HEK293 (cell line): ENCODE results near the gene CIITA.

Experiments
- CTCF ChIA-PET: fragments of 350-600 bp; formaldehyde crosslinking; extraction: SDS; loops from one replicate; lab custom pipeline; 2021; ENCODE audit warnings: antibody characterized with exemption; lab: Yijun Ruan, JAX
- POLR2A ChIA-PET: fragments of 300-600 bp; formaldehyde crosslinking; extraction: SDS; loops from one replicate; lab custom pipeline; 2020; ENCODE audit warnings: antibody characterized with exemption, inconsistent platforms; lab: Yijun Ruan, JAX
- H3K27ac ChIP-seq: fragments of 200-500 bp; sonication (Bioruptor generic); 2 replicates; pipeline ENCODE4 v1.5.1; 2014; ENCODE audit warnings: low read depth, low read length, control low read depth, inconsistent platforms; ENCODE audit errors: extremely low read depth
- H3K36me3 ChIP-seq, 2 experiments: fragments of 200-500 bp in 1 of 2; sonication (Bioruptor generic) in 1 of 2; 1 replicate in 1 of 2; 2 replicates in 1 of 2; pipeline ENCODE4 v1.5.1; 2014 to 2017; ENCODE audit warnings: inconsistent platforms in 2 of 2, low read length in 2 of 2; ENCODE audit not compliant: control insufficient read depth in 2 of 2, insufficient read depth in 1 of 2
- H3K4me1 ChIP-seq: fragments of 200-500 bp; sonication (Bioruptor generic); 2 replicates; pipeline ENCODE4 v1.5.1; 2014; ENCODE audit warnings: mild to moderate bottlenecking, low read length, inconsistent platforms; ENCODE audit not compliant: control insufficient read depth, insufficient read depth
- H3K4me3 ChIP-seq: 2 replicates; pipeline ENCODE4 v1.5.1; 2011; ENCODE audit warnings: low read depth, mild to moderate bottlenecking, control low read depth, low read length, moderate library complexity
- H3K9me3 ChIP-seq: fragments of 200-500 bp; sonication (Bioruptor generic); 2 replicates; pipeline ENCODE4 v1.5.1; 2014; ENCODE audit warnings: low read depth, low read length, inconsistent platforms; ENCODE audit not compliant: control insufficient read depth, insufficient read depth
- GLIS1 ChIP-seq: fragments of 450-650 bp; formaldehyde crosslinking; IDR thresholded peaks from 2 replicates; pipeline ENCODE4 v1.5.1; 2016; ENCODE audit warnings: missing biosample characterization, missing genetic modification characterization
- PRDM10 ChIP-seq: fragments of 450-650 bp; formaldehyde crosslinking; IDR thresholded peaks from 2 replicates; pipeline ENCODE4 v1.5.1; 2016; ENCODE audit warnings: missing biosample characterization, missing genetic modification characterization
- YY1 ChIP-seq: fragments of 450-650 bp; formaldehyde crosslinking; IDR thresholded peaks from 2 replicates; pipeline ENCODE4 v1.5.1; 2018; ENCODE audit warnings: missing biosample characterization, missing genetic modification characterization
- ZFP69B ChIP-seq: fragments of 450-650 bp; formaldehyde crosslinking; IDR thresholded peaks from 2 replicates; pipeline ENCODE4 v1.5.1; 2016; ENCODE audit warnings: missing biosample characterization, missing genetic modification characterization
- ZNF114 ChIP-seq: fragments of 450-650 bp; formaldehyde crosslinking; IDR thresholded peaks from 2 replicates; pipeline ENCODE4 v1.5.0; 2017; ENCODE audit warnings: missing biosample characterization, missing genetic modification characterization
- ZNF121 ChIP-seq: fragments of 450-650 bp; formaldehyde crosslinking; IDR thresholded peaks from 2 replicates; pipeline ENCODE4 v1.5.1; 2016; ENCODE audit warnings: missing biosample characterization, missing genetic modification characterization
- ZNF140 ChIP-seq: fragments of 450-650 bp; formaldehyde crosslinking; IDR thresholded peaks from 2 replicates; pipeline ENCODE4 v1.5.1; 2016; ENCODE audit warnings: missing biosample characterization, missing genetic modification characterization
- ZNF169 ChIP-seq: fragments of 450-650 bp; formaldehyde crosslinking; IDR thresholded peaks from 2 replicates; pipeline ENCODE4 v1.5.1; 2016; ENCODE audit warnings: missing biosample characterization, missing genetic modification characterization
- ZNF211 ChIP-seq: fragments of 450-650 bp; formaldehyde crosslinking; IDR thresholded peaks from 2 replicates; pipeline ENCODE4 v1.5.1; 2016; ENCODE audit warnings: low read depth, missing biosample characterization, missing genetic modification characterization
- ZNF214 ChIP-seq: fragments of 450-650 bp; formaldehyde crosslinking; IDR thresholded peaks from 2 replicates; pipeline ENCODE4 v1.5.1; 2017; ENCODE audit warnings: missing biosample characterization, mild to moderate bottlenecking, missing genetic modification characterization, borderline replicate concordance
- ZNF23 ChIP-seq: fragments of 450-650 bp; formaldehyde crosslinking; IDR thresholded peaks from 2 replicates; pipeline ENCODE4 v1.5.1; 2016; ENCODE audit warnings: missing biosample characterization, missing genetic modification characterization, borderline replicate concordance
- ZNF416 ChIP-seq: fragments of 450-650 bp; formaldehyde crosslinking; IDR thresholded peaks from 2 replicates; pipeline ENCODE4 v1.5.1; 2016; ENCODE audit warnings: missing biosample characterization, missing genetic modification characterization
- ZNF426 ChIP-seq: fragments of 450-650 bp; formaldehyde crosslinking; IDR thresholded peaks from 2 replicates; pipeline ENCODE4 v1.5.1; 2017; ENCODE audit warnings: missing biosample characterization, missing genetic modification characterization, mild to moderate bottlenecking, inconsistent platforms, moderate library complexity
- ZNF433 ChIP-seq: fragments of 450-650 bp; formaldehyde crosslinking; IDR thresholded peaks from 2 replicates; pipeline ENCODE4 v1.5.1; 2016; ENCODE audit warnings: missing biosample characterization, missing genetic modification characterization, low read depth
- ZNF514 ChIP-seq: fragments of 450-650 bp; formaldehyde crosslinking; IDR thresholded peaks from 2 replicates; pipeline ENCODE4 v1.5.1; 2016; ENCODE audit warnings: missing biosample characterization, missing genetic modification characterization
- ZNF521 ChIP-seq: fragments of 450-650 bp; formaldehyde crosslinking; IDR thresholded peaks from 2 replicates; pipeline ENCODE4 v1.5.1; 2017; ENCODE audit warnings: missing biosample characterization, mild to moderate bottlenecking, missing genetic modification characterization
- ZNF549 ChIP-seq: fragments of 450-650 bp; IDR thresholded peaks from 2 replicates; pipeline ENCODE4 v1.5.1; 2018; ENCODE audit warnings: missing biosample characterization, missing genetic modification characterization, mild to moderate bottlenecking, inconsistent platforms, moderate library complexity
- ZNF561 ChIP-seq: fragments of 450-650 bp; IDR thresholded peaks from 2 replicates; pipeline ENCODE4 v1.5.1; 2018; ENCODE audit warnings: missing biosample characterization, missing genetic modification characterization, borderline replicate concordance
- ZNF600 ChIP-seq: fragments of 450-650 bp; formaldehyde crosslinking; IDR thresholded peaks from 2 replicates; pipeline ENCODE4 v1.5.1; 2016; ENCODE audit warnings: missing biosample characterization, missing genetic modification characterization
- ZNF654 ChIP-seq: fragments of 450-650 bp; formaldehyde crosslinking; IDR thresholded peaks from 2 replicates; pipeline ENCODE4 v1.5.1; 2016; ENCODE audit warnings: low read depth, missing biosample characterization, missing genetic modification characterization
- ZSCAN23 ChIP-seq: fragments of 450-650 bp; formaldehyde crosslinking; IDR thresholded peaks from 2 replicates; pipeline ENCODE4 v1.5.1; 2016; ENCODE audit warnings: missing biosample characterization, missing genetic modification characterization
- ZSCAN5A ChIP-seq: fragments of 450-650 bp; formaldehyde crosslinking; IDR thresholded peaks from 2 replicates; pipeline ENCODE4 v1.5.1; 2016; ENCODE audit warnings: missing biosample characterization, missing genetic modification characterization
- TF ChIP-seq, protein P1 (sequence below): fragments of 450-650 bp; IDR thresholded peaks from 2 replicates; pipeline ENCODE4 v1.5.1; 2018; ENCODE audit warnings: missing biosample characterization, mild to moderate bottlenecking, missing genetic modification characterization
- TF ChIP-seq, protein P2 (sequence below): fragments of 450-650 bp; formaldehyde crosslinking; IDR thresholded peaks from 2 replicates; pipeline ENCODE4 v1.5.1; 2016; ENCODE audit warnings: missing biosample characterization, missing genetic modification characterization

The CIITA gene

DNA sequence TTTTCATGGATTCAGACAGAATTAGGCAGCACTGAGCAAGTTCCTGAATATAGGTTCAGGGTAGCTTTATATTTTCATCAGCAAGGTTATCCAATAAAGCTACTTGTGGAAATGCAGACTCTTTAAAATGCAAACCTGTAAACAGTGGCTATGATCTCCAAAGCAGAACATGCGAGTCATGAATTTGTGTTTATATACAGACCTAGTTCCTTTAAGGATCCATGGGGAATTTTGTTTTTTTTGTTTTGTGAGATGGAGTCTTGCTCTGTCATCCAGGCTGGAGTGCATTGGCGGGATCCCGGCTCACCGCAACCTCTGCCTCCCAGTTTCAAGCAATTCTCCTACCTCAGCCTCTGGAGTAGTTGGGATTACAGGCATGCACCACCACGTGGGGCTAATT, 82.2 kb downstream of the CIITA start:
- H3K4me1 ChIP-seq, result peaks cover 7% of the 10 kb centered on the region
- H3K9me3 ChIP-seq, result no peaks in the 10 kb centered on the region
- H3K4me3 ChIP-seq, result no peak overlapping the region
- H3K27ac ChIP-seq, result no peak overlapping the region
- H3K36me3 ChIP-seq, result peaks cover 0 to 20% of the 10 kb centered on the region in 2 experiments; a peak in 2 of 3 replicates
- POLR2A ChIA-PET, result no interaction called here
- TF ChIP-seq ZNF521 (tag by site-specific recombination), result no peak
- no peak for TF ChIP-seq YY1 (tag by site-specific recombination)
- no peak for TF ChIP-seq PRDM10 (tag by site-specific recombination)
- TF ChIP-seq ZNF114 (tag by site-specific recombination), result no peak
- no peak for TF ChIP-seq ZNF23
- TF ChIP-seq ZNF654 (tag by site-specific recombination), result no peak
- TF ChIP-seq, protein P1, sequence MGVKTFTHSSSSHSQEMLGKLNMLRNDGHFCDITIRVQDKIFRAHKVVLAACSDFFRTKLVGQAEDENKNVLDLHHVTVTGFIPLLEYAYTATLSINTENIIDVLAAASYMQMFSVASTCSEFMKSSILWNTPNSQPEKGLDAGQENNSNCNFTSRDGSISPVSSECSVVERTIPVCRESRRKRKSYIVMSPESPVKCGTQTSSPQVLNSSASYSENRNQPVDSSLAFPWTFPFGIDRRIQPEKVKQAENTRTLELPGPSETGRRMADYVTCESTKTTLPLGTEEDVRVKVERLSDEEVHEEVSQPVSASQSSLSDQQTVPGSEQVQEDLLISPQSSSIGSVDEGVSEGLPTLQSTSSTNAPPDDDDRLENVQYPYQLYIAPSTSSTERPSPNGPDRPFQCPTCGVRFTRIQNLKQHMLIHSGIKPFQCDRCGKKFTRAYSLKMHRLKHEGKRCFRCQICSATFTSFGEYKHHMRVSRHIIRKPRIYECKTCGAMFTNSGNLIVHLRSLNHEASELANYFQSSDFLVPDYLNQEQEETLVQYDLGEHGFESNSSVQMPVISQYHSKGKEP (tag by site-specific recombination), result no peak
- TF ChIP-seq ZNF140 (tag by site-specific recombination), result no peak
- TF ChIP-seq ZFP69B (tag by site-specific recombination), result no peak
- TF ChIP-seq ZNF426 (tag by site-specific recombination), result no peak
- no peak for TF ChIP-seq ZNF433 (tag by site-specific recombination)
- no peak for TF ChIP-seq ZNF549 (tag by site-specific recombination)
- TF ChIP-seq ZNF169 (tag by site-specific recombination), result no peak
- no peak for TF ChIP-seq ZNF121 (tag by site-specific recombination)
- no peak for TF ChIP-seq ZNF600
- TF ChIP-seq, protein P2, sequence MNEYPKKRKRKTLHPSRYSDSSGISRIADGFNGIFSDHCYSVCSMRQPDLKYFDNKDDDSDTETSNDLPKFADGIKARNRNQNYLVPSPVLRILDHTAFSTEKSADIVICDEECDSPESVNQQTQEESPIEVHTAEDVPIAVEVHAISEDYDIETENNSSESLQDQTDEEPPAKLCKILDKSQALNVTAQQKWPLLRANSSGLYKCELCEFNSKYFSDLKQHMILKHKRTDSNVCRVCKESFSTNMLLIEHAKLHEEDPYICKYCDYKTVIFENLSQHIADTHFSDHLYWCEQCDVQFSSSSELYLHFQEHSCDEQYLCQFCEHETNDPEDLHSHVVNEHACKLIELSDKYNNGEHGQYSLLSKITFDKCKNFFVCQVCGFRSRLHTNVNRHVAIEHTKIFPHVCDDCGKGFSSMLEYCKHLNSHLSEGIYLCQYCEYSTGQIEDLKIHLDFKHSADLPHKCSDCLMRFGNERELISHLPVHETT (tag by site-specific recombination), result no peak
- CTCF ChIA-PET, result interaction anchor here (0.7 to 1.5 kb wide), 4 partner anchors 11 to 398 kb away, joined by 3 to 4 read pairs (median 4); no protein-coding TSS in a partner anchor

DNA sequence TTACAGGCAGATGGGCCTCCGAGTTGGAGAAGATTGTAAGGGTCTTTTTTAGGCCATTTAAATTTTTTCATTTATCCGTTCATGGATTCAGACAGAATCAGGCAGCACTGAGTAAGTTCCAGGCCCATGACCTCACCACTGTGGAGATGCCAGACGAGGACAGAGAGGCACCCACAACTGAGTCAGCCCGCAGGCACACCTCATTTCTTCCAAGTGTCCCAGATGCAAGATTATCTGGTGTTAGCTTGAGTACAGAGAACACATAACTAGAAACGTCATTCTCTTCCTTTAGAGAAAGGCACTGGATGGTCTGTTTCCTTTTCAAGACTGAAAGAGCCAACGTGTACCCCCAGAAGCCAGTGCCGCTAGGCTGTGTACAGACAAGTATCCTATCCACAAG, 84.2 kb downstream of the CIITA start:
- ChIA-PET CTCF (interaction anchor here (1.4 to 5.5 kb wide), 2 partner anchors 12 to 294 kb away, joined by 5 to 72 read pairs; partner anchors contain the start of gene SOCS1), POLR2A (interaction anchor here (1.3 kb wide), 1 partner anchor 295 kb away, joined by 3 read pairs; the partner anchor contains the start of gene SOCS1)
- peaks cover 0 to 38% of the 10 kb centered on the region in 2 experiments; a peak in 2 of 3 replicates for H3K36me3 ChIP-seq
- no peak overlapping the region for H3K27ac ChIP-seq
- H3K9me3 ChIP-seq, result no peaks in the 10 kb centered on the region
- H3K4me1 ChIP-seq, result peaks cover 7% of the 10 kb centered on the region
- H3K4me3 ChIP-seq, result no peak overlapping the region
- TF ChIP-seq ZNF214, result no peak
- TF ChIP-seq ZNF514, result no peak
- TF ChIP-seq PRDM10 (tag by site-specific recombination), result no peak
- TF ChIP-seq ZSCAN23 (tag by site-specific recombination), result no peak
- no peak for TF ChIP-seq GLIS1 (tag by site-specific recombination)
- no peak for TF ChIP-seq ZSCAN5A (tag by site-specific recombination)
- TF ChIP-seq ZNF416 (tag by site-specific recombination), result no peak
- TF ChIP-seq ZNF561 (tag by site-specific recombination), result no peak
- no peak for TF ChIP-seq ZNF211 (tag by site-specific recombination)
